Vagina (tissue), 2 donors: ENCODE results near the gene INTS11. TPM values are rescaled to one million over a fixed set of nuclear protein-coding genes. Genes with fewer than 3 reads are reported as not detected.
A peak's percentile ranks its signal among the peaks of the same experiment; 100 is the strongest.

Source experiments
- DNase-seq, 2 donors: peaks; one replicate each; pipeline ENCODE4 v3.0.0-alpha.2; 2017; ENCODE audit errors: extremely low spot score in 2 of 2
- H3K27ac ChIP-seq: fragments of 200-600 bp; sonication (generic); one replicate; pipeline ENCODE4 v1.5.1; 2019
- H3K27me3 ChIP-seq: fragments of 200-600 bp; sonication (generic); one replicate; pipeline ENCODE4 v1.5.1; 2019
- H3K36me3 ChIP-seq, 2 donors: fragments of 200-600 bp; sonication (generic); one replicate each; pipeline ENCODE4 v1.5.1; 2017 to 2019
- H3K4me1 ChIP-seq: fragments of 200-600 bp; sonication (generic); one replicate; pipeline ENCODE4 v1.5.1; 2019
- H3K4me3 ChIP-seq, 2 donors: fragments of 200-600 bp; sonication (generic); 1 replicate in 1 of 2; 2 replicates in 1 of 2; pipeline ENCODE4 v1.5.1; 2016 to 2019
- H3K9me3 ChIP-seq: fragments of 200-600 bp; sonication (generic); one replicate; pipeline ENCODE4 v1.5.1; 2019
- CTCF ChIP-seq, 3 experiments: fragments of 450-650 bp in 2 of 3; fragments of 200-600 bp in 1 of 3; sonication (generic) in 1 of 3; IDR thresholded peaks; one replicate each; pipeline ENCODE4 v1.5.1; 2017 to 2019; ENCODE audit warnings: antibody characterized with exemption in 3 of 3, mild to moderate bottlenecking in 2 of 3, moderate library complexity in 2 of 3
- POLR2A ChIP-seq, 2 donors: fragments of 450-650 bp; IDR thresholded peaks; one replicate each; pipeline ENCODE4 v1.6.1; 2017; ENCODE audit warnings: antibody characterized with exemption in 2 of 2, mild to moderate bottlenecking in 2 of 2, moderate library complexity in 2 of 2
- POLR2AphosphoS5 ChIP-seq, 2 donors: sonication (generic); formaldehyde crosslinking; IDR thresholded peaks; one replicate each; pipeline ENCODE4 v1.9.0; 2017; ENCODE audit warnings: antibody characterized with exemption in 2 of 2, mild to moderate bottlenecking in 2 of 2, low read depth in 1 of 2; ENCODE audit not compliant: insufficient read depth in 1 of 2
- intact Hi-C: fragments of 100-400 bp; cut with DNase I; formaldehyde crosslinking; loops from one replicate; pipeline ENCODE4 v1.15.1; 2023
- total RNA-seq: library from RNA; depleted of rRNA; stranded (reverse); fragments of >200 nt; gene quantifications from one replicate; pipeline ENCODE4 v1.2.3, GENCODE V29; 2016

The INTS11 gene
- total RNA-seq, 1 donor from 2014 or later = 142 TPM

- no peaks in the 10 kb centered on the region for H3K36me3 ChIP-seq
- no peak for DNase-seq
- peak overlapping the region; percentile 91 for H3K27ac ChIP-seq
- peak overlapping the region; percentile 95 to 97 for H3K4me3 ChIP-seq
- no peaks in the 10 kb centered on the region for H3K9me3 ChIP-seq
- H3K27me3 ChIP-seq = no peaks in the 10 kb centered on the region
- peak; percentile 86 to 87 for TF ChIP-seq POLR2AphosphoS5 (IDR thresholded peaks at IDR 0.05; ENCODE audit: insufficient read depth in 1 of 2, low read depth in 1 of 2)
- no peak for TF ChIP-seq CTCF (IDR thresholded peaks at IDR 0.05)
- intact Hi-C loops = loop anchor here (5.0 kb wide), 1 partner anchor 43 kb away; the partner anchor contains the start of gene DVL1
- peaks cover 68% of the 10 kb centered on the region for H3K4me1 ChIP-seq
Observed at GRCh38 chr1:1304331-1305299, 19.8 kb downstream of the INTS11 start.

DNA sequence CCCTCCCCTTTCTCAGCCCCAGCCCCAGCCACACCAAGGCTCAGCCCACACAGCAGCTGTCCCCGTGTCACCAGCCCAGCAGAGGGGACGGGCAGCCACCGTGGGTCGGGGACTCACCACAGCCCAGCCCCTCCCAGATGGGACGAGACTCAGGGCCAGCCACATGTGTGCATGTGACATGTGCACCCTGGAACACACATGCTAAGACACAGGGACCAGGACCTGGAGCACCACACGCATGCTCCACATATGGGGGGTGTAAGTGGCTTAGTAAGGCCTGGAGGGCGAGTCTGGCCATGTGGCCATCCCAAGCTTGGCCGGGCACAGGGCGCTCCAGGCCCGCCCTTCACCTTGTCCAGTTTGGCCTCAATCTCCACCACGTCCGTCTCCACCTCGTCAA, 20.7 kb downstream of the INTS11 start:
- Histone ChIP-seq H3K4me3 (peak overlapping the region; percentile 95 to 97), H3K9me3 (no peaks in the 10 kb centered on the region), H3K27ac (peak overlapping the region; percentile 91), H3K36me3 (no peaks in the 10 kb centered on the region), H3K27me3 (no peaks in the 10 kb centered on the region), H3K4me1 (peaks cover 59% of the 10 kb centered on the region)
- intact Hi-C loops = no loop called here
- TF ChIP-seq POLR2AphosphoS5 (IDR thresholded peaks at IDR 0.05; ENCODE audit: insufficient read depth in 1 of 2, low read depth in 1 of 2) (no peak), CTCF (IDR thresholded peaks at IDR 0.05) (no peak), POLR2A (IDR thresholded peaks at IDR 0.05) (no peak)
- no peak for DNase-seq

GRCh38 chr1:1302951-1303509, 21.4 kb downstream of the INTS11 start:
- Histone ChIP-seq H3K9me3 (no peaks in the 10 kb centered on the region), H3K4me1 (peaks cover 57% of the 10 kb centered on the region), H3K36me3 (no peaks in the 10 kb centered on the region), H3K27ac (peak overlapping the region; percentile 91), H3K4me3 (peak overlapping the region in 1 of 2 donors; percentile 95), H3K27me3 (no peaks in the 10 kb centered on the region)
- no peak for DNase-seq
- intact Hi-C loops = no loop called here
- TF ChIP-seq POLR2AphosphoS5 (IDR thresholded peaks at IDR 0.05; ENCODE audit: insufficient read depth in 1 of 2, low read depth in 1 of 2) (peak in 1 of 2 donors; percentile 28), CTCF (IDR thresholded peaks at IDR 0.05) (no peak), POLR2A (IDR thresholded peaks at IDR 0.05) (no peak)

DNA sequence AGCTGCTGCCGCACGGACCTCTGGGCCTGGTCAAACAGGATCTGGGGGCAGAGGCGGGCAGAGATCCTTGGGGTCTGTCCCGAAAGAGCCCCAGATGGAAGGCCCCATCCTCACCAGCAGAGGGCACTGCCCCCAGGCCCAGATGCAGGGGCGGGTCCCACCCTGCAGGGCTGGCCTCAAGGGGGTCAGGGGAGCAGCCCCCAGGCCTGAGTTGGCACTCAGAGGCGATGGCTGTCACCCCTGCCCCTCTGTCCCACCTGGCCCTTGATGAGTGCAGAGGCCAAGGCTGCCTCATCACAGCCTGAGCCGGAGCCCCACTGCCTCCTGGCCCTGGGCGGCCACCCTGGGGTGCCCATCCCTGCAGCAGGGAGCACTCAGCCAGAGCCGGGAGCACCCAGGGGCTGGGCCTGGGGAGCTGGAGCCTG, 22.4 kb downstream of the INTS11 start:
- no peaks in the 10 kb centered on the region for H3K9me3 ChIP-seq
- DNase-seq = no peak
- intact Hi-C loops = no loop called here
- H3K4me1 ChIP-seq = peaks cover 54% of the 10 kb centered on the region
- H3K27me3 ChIP-seq = no peaks in the 10 kb centered on the region
- H3K27ac ChIP-seq = no peak overlapping the region
- H3K4me3 ChIP-seq = no peak overlapping the region
- H3K36me3 ChIP-seq = no peaks in the 10 kb centered on the region
- TF ChIP-seq CTCF (IDR thresholded peaks at IDR 0.05) (peak in 1 of 3 experiments; percentile 8), POLR2A (IDR thresholded peaks at IDR 0.05) (no peak), POLR2AphosphoS5 (IDR thresholded peaks at IDR 0.05; ENCODE audit: insufficient read depth in 1 of 2, low read depth in 1 of 2) (no peak)
